Measurements from ENCODE around the gene MYO10. TPM values are rescaled to one million over a fixed set of nuclear protein-coding genes. Genes with fewer than 3 reads are reported as not detected.

The MYO10 gene
- total RNA-seq, 4 donors from 2014 or later = 34.7 to 122 (median 71.2) TPM

- Histone ChIP-seq H3K27me3 (no peaks in the 10 kb centered on the region), H3K4me1 (peaks cover 0 to 43% (median 2%) of the 10 kb centered on the region in 4 donors), H3K36me3 (no peaks in the 10 kb centered on the region), H3K9me3 (no peaks in the 10 kb centered on the region), H3K27ac (peak overlapping the region in 1 of 4 donors; percentile 14), H3K4me3 (no peak overlapping the region)
- TF ChIP-seq CTCF (IDR thresholded peaks at IDR 0.05) (no peak), POLR2A (IDR thresholded peaks at IDR 0.05) (no peak)
- DNase-seq = no peak
Measured at GRCh38 chr5:16897800-16898199, 38.3 kb downstream of the MYO10 start.

GRCh38 chr5:16897284-16897704, 38.8 kb downstream of the MYO10 start:
- DNase-seq = no peak
- Histone ChIP-seq H3K27me3 (no peaks in the 10 kb centered on the region), H3K27ac (peak overlapping the region in 1 of 4 donors; percentile 14), H3K4me3 (no peak overlapping the region), H3K9me3 (no peaks in the 10 kb centered on the region), H3K36me3 (no peaks in the 10 kb centered on the region), H3K4me1 (peaks cover 0 to 43% (median 2%) of the 10 kb centered on the region in 4 donors)
- TF ChIP-seq CTCF (IDR thresholded peaks at IDR 0.05) (no peak), POLR2A (IDR thresholded peaks at IDR 0.05) (no peak)

- no peak for DNase-seq
- no peaks in the 10 kb centered on the region for H3K27me3 ChIP-seq
- no peaks in the 10 kb centered on the region for H3K9me3 ChIP-seq
- TF ChIP-seq POLR2A (IDR thresholded peaks at IDR 0.05) (no peak), CTCF (IDR thresholded peaks at IDR 0.05) (no peak)
- no peaks in the 10 kb centered on the region for H3K36me3 ChIP-seq
- H3K27ac ChIP-seq = peak overlapping the region in 3 of 4 donors; percentile 17 to 91 (median 85)
- peaks cover 0 to 43% (median 2%) of the 10 kb centered on the region in 4 donors for H3K4me1 ChIP-seq
- no peak overlapping the region for H3K4me3 ChIP-seq
Measured at GRCh38 chr5:16896767-16897166, 39.3 kb downstream of the MYO10 start.

- DNase-seq = peak in 2 of 3 donors; percentile 75 to 79
- Histone ChIP-seq H3K4me1 (peaks cover 0 to 59% (median 2%) of the 10 kb centered on the region in 4 donors), H3K4me3 (peak overlapping the region in 2 of 4 donors; percentile 8 to 33), H3K27ac (peak overlapping the region in 3 of 4 donors; percentile 62 to 91 (median 85)), H3K36me3 (no peaks in the 10 kb centered on the region), H3K9me3 (no peaks in the 10 kb centered on the region), H3K27me3 (no peaks in the 10 kb centered on the region)
- no peak for TF ChIP-seq CTCF (IDR thresholded peaks at IDR 0.05)
- TF ChIP-seq POLR2A (IDR thresholded peaks at IDR 0.05) = peak in 1 of 2 donors; percentile 41
Measured at GRCh38 chr5:16894236-16895057, 41.6 kb downstream of the MYO10 start.

GRCh38 chr5:16891033-16891432, 45.1 kb downstream of the MYO10 start:
- Histone ChIP-seq H3K36me3 (no peaks in the 10 kb centered on the region), H3K27me3 (no peaks in the 10 kb centered on the region), H3K4me1 (peaks cover 0 to 51% (median 2%) of the 10 kb centered on the region in 4 donors), H3K9me3 (no peaks in the 10 kb centered on the region), H3K27ac (peak overlapping the region in 2 of 4 donors; percentile 32 to 39), H3K4me3 (no peak overlapping the region)
- TF ChIP-seq CTCF (IDR thresholded peaks at IDR 0.05) (no peak), POLR2A (IDR thresholded peaks at IDR 0.05) (no peak)
- peak in 1 of 3 donors; percentile 64 for DNase-seq

All from Peyer's patch (tissue), 4 donors.